Lung (tissue), 12 donors: ENCODE results near the gene FUCA1. TPM values are rescaled to one million over a fixed set of nuclear protein-coding genes. Genes with fewer than 3 reads are reported as not detected.

ENCODE experiments used
- ATAC-seq: fragments of 200-7000 bp; cut with Tn5 transposase; one replicate; pipeline ENCODE4 v1.9.1; 2020; ENCODE audit warnings: moderate number of reproducible peaks; ENCODE audit not compliant: insufficient read depth, low FRiP score
- DNase-seq, 3 donors: peaks; one replicate each; pipeline ENCODE4 v3.0.0-alpha.2; 2013 to 2017
- H3K27ac ChIP-seq, 2 donors: one replicate each; pipeline ENCODE4 v1.5.1; 2013; ENCODE audit warnings: mild to moderate bottlenecking in 2 of 2, moderate library complexity in 2 of 2, control low read depth in 1 of 2, inconsistent platforms in 1 of 2, low read depth in 1 of 2, low read length in 1 of 2
- H3K27me3 ChIP-seq, 3 donors: one replicate each; pipeline ENCODE4 v1.5.1; 2013; ENCODE audit warnings: low read length in 2 of 3; ENCODE audit not compliant: control insufficient read depth in 3 of 3, insufficient read depth in 3 of 3
- H3K36me3 ChIP-seq, 4 donors: one replicate each; pipeline ENCODE4 v1.5.1; 2013; ENCODE audit warnings: low read length in 4 of 4, mild to moderate bottlenecking in 1 of 4, moderate library complexity in 1 of 4; ENCODE audit not compliant: control insufficient read depth in 4 of 4, insufficient read depth in 4 of 4
- H3K4me1 ChIP-seq, 5 donors: one replicate each; pipeline ENCODE4 v1.5.1; 2013; ENCODE audit warnings: low read length in 5 of 5, mild to moderate bottlenecking in 2 of 5, moderate library complexity in 1 of 5; ENCODE audit not compliant: control insufficient read depth in 5 of 5, insufficient read depth in 5 of 5
- H3K4me3 ChIP-seq: one replicate; pipeline ENCODE4 v1.5.1; 2013; ENCODE audit warnings: mild to moderate bottlenecking, control low read depth, moderate library complexity
- H3K9ac ChIP-seq, 2 donors: one replicate each; pipeline ENCODE4 v1.5.1; 2013; ENCODE audit warnings: low read length in 2 of 2, control low read depth in 1 of 2; ENCODE audit not compliant: insufficient read depth in 1 of 2
- H3K9me3 ChIP-seq, 4 donors: one replicate each; pipeline ENCODE4 v1.5.1; 2013; ENCODE audit warnings: low read length in 3 of 4, mild to moderate bottlenecking in 1 of 4, moderate library complexity in 1 of 4; ENCODE audit not compliant: control insufficient read depth in 4 of 4, insufficient read depth in 3 of 4
- CTCF ChIP-seq: IDR thresholded peaks from 2 replicates; pipeline ENCODE4 v1.5.1; 2012; ENCODE audit warnings: mild to moderate bottlenecking; ENCODE audit errors: control extremely low read depth, extremely low read depth
- WGBS, 2 donors: extraction: QIAGEN DNeasy Blood & Tissue Kit; methylation state at CpG; one replicate each; pipeline ENCODE4 v1.1.7; 2013; 5-methylcytosine and 5-hydroxymethylcytosine counted together
- polyA plus RNA-seq, 2 donors: library from polyadenylated mRNA; stranded (reverse); fragments of 200-250 nt; gene quantifications; one replicate each; pipeline ENCODE4 v1.2.1, GENCODE V29; 2013
- total RNA-seq, 2 donors: library from RNA; depleted of rRNA in 1 of 2; stranded (reverse); fragments of >200 nt in 1 of 2; gene quantifications; one replicate each; pipeline ENCODE4 v1.2.1, GENCODE V29; 2014 to 2021
- donor health status: control.
- donor health status: control.
- donor health status: Bipolar disorder and iron deficiency.
- donor health status: healthy.
- donor health status: DM: yes; HTN: yes; CAD: no.

Gene FUCA1
- total and polyA plus RNA-seq, 4 donors = 31.2 to 41.1 (median 35.6) TPM

- peak overlapping the region in 1 of 2 donors; percentile 71 for H3K27ac ChIP-seq
- no peak overlapping the region for H3K9ac ChIP-seq
- H3K9me3 ChIP-seq = no peaks in the 10 kb centered on the region
- no peaks in the 10 kb centered on the region for H3K36me3 ChIP-seq
- ATAC-seq = no peak
- peaks cover 0 to 2% (median 0%) of the 10 kb centered on the region in 3 donors for H3K27me3 ChIP-seq
- no peak for TF ChIP-seq CTCF
- DNase-seq = no peak
- H3K4me3 ChIP-seq = no peak overlapping the region
- peaks cover 0 to 15% (median 11%) of the 10 kb centered on the region in 5 donors for H3K4me1 ChIP-seq
- 28 to 41% methylated on average over 10 of the region's 10 CpGs for WGBS, 2 donors
Measured at GRCh38 chr1:23869051-23869450, 961 bp upstream of the FUCA1 start.

- H3K27ac ChIP-seq = peak overlapping the region; percentile 71
- no peaks in the 10 kb centered on the region for H3K36me3 ChIP-seq
- H3K27me3 ChIP-seq = peaks cover 0 to 2% (median 0%) of the 10 kb centered on the region in 3 donors
- 11 to 12% methylated on average over 20 of the region's 20 CpGs for WGBS, 2 donors
- no peaks in the 10 kb centered on the region for H3K9me3 ChIP-seq
- DNase-seq (no peak), ATAC-seq (peak; percentile 22)
- H3K4me1 ChIP-seq = peaks cover 0 to 15% (median 11%) of the 10 kb centered on the region in 5 donors
- peak overlapping the region in 1 of 2 donors; percentile 69 for H3K9ac ChIP-seq
- no peak for TF ChIP-seq CTCF
- H3K4me3 ChIP-seq = no peak overlapping the region
Measured at GRCh38 chr1:23868557-23869016, 497 bp upstream of the FUCA1 start.

GRCh38 chr1:23867542-23867894 lies 572 bp downstream of the FUCA1 start:
- Histone ChIP-seq H3K4me3 (peak overlapping the region; percentile 81), H3K27ac (peak overlapping the region; percentile 74 to 87), H3K9me3 (no peaks in the 10 kb centered on the region), H3K4me1 (peaks cover 0 to 15% (median 11%) of the 10 kb centered on the region in 5 donors), H3K36me3 (peaks cover 0 to 2% (median under 1%) of the 10 kb centered on the region in 4 donors), H3K9ac (peak overlapping the region in 1 of 2 donors; percentile 30), H3K27me3 (peaks cover 0 to 2% (median 0%) of the 10 kb centered on the region in 3 donors)
- TF ChIP-seq CTCF = no peak
- DNase-seq (no peak), ATAC-seq (no peak)
- WGBS, 2 donors = 4 to 5% methylated on average over 17 of the region's 17 CpGs

- no peak for ATAC-seq
Measured at GRCh38 chr1:23865543-23865930, 2.6 kb downstream of the FUCA1 start.

More at GRCh38 chr1:23865543-23865930, 2.6 kb downstream of the FUCA1 start:
- peaks cover 0 to 7% (median 3%) of the 10 kb centered on the region in 4 donors for H3K36me3 ChIP-seq
- no peak for TF ChIP-seq CTCF
- H3K9me3 ChIP-seq = no peaks in the 10 kb centered on the region
- H3K4me1 ChIP-seq = peaks cover 0 to 15% (median 11%) of the 10 kb centered on the region in 5 donors
- H3K4me3 ChIP-seq = no peak overlapping the region
- peak overlapping the region in 1 of 2 donors; percentile 46 for H3K27ac ChIP-seq
- H3K27me3 ChIP-seq = peaks cover 0 to 2% (median 0%) of the 10 kb centered on the region in 3 donors
- peak in 1 of 3 donors; percentile 35 for DNase-seq
- WGBS, 2 donors = 59 to 70% methylated on average over 4 of the region's 4 CpGs
- no peak overlapping the region for H3K9ac ChIP-seq
